ENCODE results near the gene SMIM5. TPM values are rescaled to one million over a fixed set of nuclear protein-coding genes. Genes with fewer than 3 reads are reported as not detected.

The SMIM5 gene
- total and polyA plus RNA-seq, 8 donors, result 1.0 to 3.4 (median 1.8) TPM

DNA sequence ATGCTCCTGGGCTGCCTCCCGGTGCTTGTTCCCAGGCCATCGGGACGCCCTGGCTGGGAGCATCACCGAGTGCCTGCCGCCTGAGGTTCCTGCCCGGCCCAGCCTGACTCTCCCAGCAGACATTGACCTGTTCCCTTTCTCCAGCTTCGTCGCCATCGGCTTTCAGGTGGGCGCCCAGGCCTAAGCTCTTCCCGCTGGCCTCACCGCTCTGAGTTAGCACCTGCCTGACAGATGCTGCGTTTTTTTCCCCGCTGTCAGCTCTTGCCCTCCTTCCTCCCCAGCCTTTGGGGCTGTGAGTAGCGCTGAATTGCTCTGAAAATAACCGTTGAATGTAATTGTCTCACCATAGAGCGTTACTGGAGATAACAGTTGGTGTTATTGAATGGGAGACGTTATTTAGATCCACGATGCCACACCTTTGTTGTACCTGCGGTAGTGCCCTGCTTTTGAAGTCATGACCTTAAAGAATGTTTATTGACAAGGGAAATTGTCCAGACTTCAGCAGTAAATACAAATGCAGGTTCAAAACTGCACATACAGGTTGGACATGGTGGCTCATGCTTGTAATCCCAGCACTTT lies 21.3 kb upstream of the SMIM5 start:
- Histone ChIP-seq H3K9me3 (no peaks in the 10 kb centered on the region), H3K27me3 (no peaks in the 10 kb centered on the region), H3K36me3 (peaks cover 0 to 71% of the 10 kb centered on the region in 2 donors), H3K4me3 (no peak overlapping the region), H3K27ac (no peak overlapping the region), H3K4me1 (no peaks in the 10 kb centered on the region)
- TF ChIP-seq CTCF (IDR thresholded peaks at IDR 0.05), result no peak
- DNase-seq (no peak), ATAC-seq (no peak)
- intact Hi-C loops (cut with DNase I), result no loop called here

DNA sequence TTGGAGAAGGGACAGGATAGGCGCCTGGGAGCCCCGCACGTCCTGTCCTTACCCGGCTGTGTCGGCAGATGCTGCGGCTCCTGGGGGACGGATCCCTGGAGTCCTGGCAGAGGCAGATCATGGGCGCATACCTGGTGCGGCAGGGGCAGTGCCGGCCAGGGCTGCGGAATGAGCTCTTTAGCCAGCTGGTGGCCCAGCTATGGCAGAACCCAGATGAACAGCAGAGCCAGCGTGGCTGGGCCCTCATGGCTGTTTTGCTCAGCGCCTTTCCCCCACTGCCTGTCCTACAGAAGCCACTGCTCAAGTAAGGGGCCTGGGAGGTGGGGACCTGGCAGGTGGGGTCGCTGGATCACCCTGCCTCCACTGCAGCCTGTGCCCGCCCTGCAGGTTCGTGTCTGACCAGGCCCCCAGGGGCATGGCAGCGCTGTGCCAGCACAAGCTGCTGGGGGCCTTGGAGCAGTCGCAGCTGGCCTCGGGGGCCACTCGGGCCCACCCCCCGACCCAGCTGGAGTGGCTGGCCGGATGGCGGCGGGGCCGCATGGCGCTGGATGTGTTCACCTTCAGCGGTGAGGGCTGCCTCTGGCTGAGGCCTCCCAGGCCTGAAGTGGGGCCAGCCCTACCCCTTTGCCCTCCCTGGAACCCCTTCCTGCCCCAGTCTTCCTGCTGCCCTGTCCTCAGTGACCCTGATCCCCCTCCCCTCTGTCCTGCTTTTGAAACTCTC lies 20.2 kb upstream of the SMIM5 start:
- intact Hi-C loops (cut with DNase I), result no loop called here
- no peak overlapping the region for H3K27ac ChIP-seq
- no peak for TF ChIP-seq CTCF (IDR thresholded peaks at IDR 0.05)
- no peaks in the 10 kb centered on the region for H3K9me3 ChIP-seq
- ATAC-seq (no peak), DNase-seq (no peak)
- H3K4me1 ChIP-seq, result no peaks in the 10 kb centered on the region
- H3K4me3 ChIP-seq, result no peak overlapping the region
- no peaks in the 10 kb centered on the region for H3K27me3 ChIP-seq
- H3K36me3 ChIP-seq, result peaks cover 0 to 82% of the 10 kb centered on the region in 2 donors

DNA sequence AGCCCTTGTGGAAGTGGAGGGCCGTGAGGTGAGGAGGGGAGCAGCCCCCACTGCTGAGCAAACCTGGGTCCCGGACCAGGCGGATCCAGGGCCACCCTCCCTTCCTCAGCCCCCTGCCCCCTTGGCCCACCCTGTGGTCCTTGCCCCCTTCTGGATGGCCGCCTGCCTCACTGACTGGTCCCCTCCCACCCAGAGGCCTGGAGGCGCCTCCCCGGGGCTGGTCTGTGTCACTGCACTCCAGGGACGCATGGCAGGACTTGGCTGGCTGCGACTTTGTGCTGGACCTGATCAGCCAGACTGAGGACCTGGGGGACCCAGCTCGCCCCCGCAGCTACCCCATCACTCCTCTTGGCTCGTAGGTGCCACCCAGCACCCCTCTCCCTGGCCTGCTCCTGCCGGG lies 19.2 kb upstream of the SMIM5 start:
- intact Hi-C loops (cut with DNase I), result no loop called here
- no peak for DNase-seq
- Histone ChIP-seq H3K36me3 (peaks cover 0 to 91% of the 10 kb centered on the region in 2 donors), H3K9me3 (no peaks in the 10 kb centered on the region), H3K4me3 (no peak overlapping the region), H3K27ac (no peak overlapping the region), H3K4me1 (no peaks in the 10 kb centered on the region), H3K27me3 (no peaks in the 10 kb centered on the region)
- no peak for ATAC-seq
- no peak for TF ChIP-seq CTCF (IDR thresholded peaks at IDR 0.05)

DNA sequence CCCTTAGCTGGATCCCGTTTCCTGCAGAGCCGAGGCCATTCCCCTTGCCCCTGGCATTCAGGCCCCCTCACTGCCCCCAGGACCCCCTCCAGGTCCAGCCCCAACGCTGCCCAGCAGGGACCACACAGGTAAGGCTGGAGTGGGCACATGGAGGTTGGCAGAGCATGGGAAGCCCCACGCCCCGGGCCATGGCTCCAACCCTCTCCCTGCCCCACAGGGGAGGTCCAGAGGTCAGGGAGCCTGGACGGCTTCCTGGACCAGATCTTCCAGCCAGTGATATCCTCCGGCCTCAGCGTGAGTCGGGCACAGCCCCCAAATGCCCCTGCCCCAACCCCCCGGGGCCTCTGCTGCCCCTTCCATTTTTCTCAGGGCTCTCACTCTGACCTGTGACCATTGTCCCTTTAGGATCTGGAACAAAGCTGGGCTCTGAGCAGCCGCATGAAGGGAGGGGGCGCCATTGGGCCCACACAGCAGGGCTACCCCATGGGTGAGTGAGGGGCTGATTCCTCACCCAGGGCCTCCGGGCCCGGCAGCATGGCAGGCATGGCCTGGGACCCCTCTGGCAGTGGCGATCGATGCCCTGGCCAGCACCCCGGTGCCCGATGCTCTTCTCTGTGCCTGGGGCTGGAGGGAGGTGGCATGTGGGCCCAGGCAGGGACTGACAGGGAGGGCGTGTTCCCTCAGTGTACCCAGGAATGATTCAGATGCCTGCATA lies 18.5 kb upstream of the SMIM5 start:
- H3K27ac ChIP-seq, result no peak overlapping the region
- H3K36me3 ChIP-seq, result peaks cover 0 to 98% of the 10 kb centered on the region in 2 donors
- no peaks in the 10 kb centered on the region for H3K4me1 ChIP-seq

More for the DNA sequence above, 18.5 kb upstream of the SMIM5 start:
- H3K9me3 ChIP-seq, result no peaks in the 10 kb centered on the region
- TF ChIP-seq CTCF (IDR thresholded peaks at IDR 0.05), result no peak
- no peaks in the 10 kb centered on the region for H3K27me3 ChIP-seq
- H3K4me3 ChIP-seq, result no peak overlapping the region
- ATAC-seq, result no peak
- DNase-seq, result no peak
- intact Hi-C loops (cut with DNase I), result no loop called here
